B cell (primary cell): Measurements from ENCODE around the gene RGS6. TPM values are rescaled to one million over a fixed set of nuclear protein-coding genes. Genes with fewer than 3 reads are reported as not detected.
A peak's percentile ranks its signal among the peaks of the same experiment; 100 is the strongest.

ENCODE experiments used
- ATAC-seq: fragments of 200-7000 bp; cut with Tn5 transposase; one replicate; pipeline ENCODE4 v1.10.0; 2021; ENCODE audit warnings: low read depth, mild to moderate bottlenecking, moderate number of reproducible peaks, moderate library complexity
- CTCF ChIA-PET: fragments of 350-600 bp; sonication (Branson Sonifier 250); formaldehyde crosslinking; loops from one replicate; lab custom pipeline; 2021; ENCODE audit warnings: antibody characterized with exemption, inconsistent platforms; lab: Charles Lee
- POLR2A ChIA-PET: fragments of 350-600 bp; sonication (Branson Sonifier 250); formaldehyde crosslinking; loops from one replicate; lab custom pipeline; 2021; ENCODE audit warnings: antibody characterized with exemption; lab: Charles Lee
- DNase-seq: peaks from one replicate; pipeline ENCODE4 v3.0.0; 2013
- H2AFZ ChIP-seq: 2 replicates; pipeline ENCODE4 v1.6.1; 2012; ENCODE audit warnings: mild to moderate bottlenecking, low read depth, low read length; ENCODE audit not compliant: insufficient read depth, poor library complexity, severe bottlenecking
- H3K27ac ChIP-seq, 2 donors: 1 replicate in 1 of 2; 2 replicates in 1 of 2; pipeline ENCODE4 v1.5.1; 2012 to 2013; ENCODE audit warnings: low read length in 2 of 2, mild to moderate bottlenecking in 2 of 2, moderate library complexity in 1 of 2
- H3K27me3 ChIP-seq, 4 experiments: fragments of 200-600 bp in 1 of 4; sonication (generic) in 1 of 4; replicated peaks in 1 of 4; 1 replicate in 2 of 4; 2 replicates in 2 of 4; pipeline versions ENCODE4 v1.6.1 to v1.7.0; 2013 to 2016; ENCODE audit warnings: low read length in 3 of 4, mild to moderate bottlenecking in 2 of 4, mixed read lengths in 1 of 4, moderate library complexity in 1 of 4; ENCODE audit not compliant: insufficient read depth in 4 of 4, control insufficient read depth in 3 of 4; ENCODE audit errors: control extremely low read depth in 1 of 4
- H3K36me3 ChIP-seq, 2 experiments: replicated peaks in 1 of 2; 1 replicate in 1 of 2; 2 replicates in 1 of 2; pipeline versions ENCODE4 v1.6.1 to v1.7.1; 2013; ENCODE audit warnings: low read length in 1 of 2; ENCODE audit not compliant: insufficient read depth in 2 of 2, control insufficient read depth in 1 of 2; ENCODE audit errors: control extremely low read depth in 1 of 2, extremely low read depth in 1 of 2
- H3K4me1 ChIP-seq, 2 donors: fragments of 200-600 bp in 1 of 2; sonication (generic) in 1 of 2; 1 replicate in 1 of 2; 2 replicates in 1 of 2; pipeline versions ENCODE4 v1.5.1 to v1.6.1; 2013 to 2017; ENCODE audit warnings: low read length in 2 of 2; ENCODE audit not compliant: control insufficient read depth in 2 of 2, insufficient read depth in 2 of 2
- H3K4me2 ChIP-seq: replicated peaks from 2 replicates; pipeline ENCODE3; 2012; ENCODE audit warnings: mild to moderate bottlenecking, low read depth, low read length; ENCODE audit not compliant: poor library complexity, severe bottlenecking
- H3K4me3 ChIP-seq, 5 experiments: fragments of 200-600 bp in 1 of 5; sonication (generic) in 1 of 5; 1 replicate in 3 of 5; 2 replicates in 2 of 5; pipeline versions ENCODE4 v1.5.1 to v1.7.0; 2011 to 2016; ENCODE audit warnings: low read length in 4 of 5, mild to moderate bottlenecking in 4 of 5, low read depth in 2 of 5, control low read depth in 1 of 5, moderate library complexity in 1 of 5; ENCODE audit not compliant: insufficient read depth in 1 of 5; ENCODE audit errors: control extremely low read depth in 1 of 5, extremely low read depth in 1 of 5
- H3K79me2 ChIP-seq: fragments of 200-600 bp; sonication (generic); one replicate; pipeline ENCODE4 v1.6.0; 2016; ENCODE audit warnings: low read length; ENCODE audit not compliant: control insufficient read depth, insufficient read depth
- H3K9ac ChIP-seq: fragments of 200-600 bp; sonication (generic); 2 replicates; pipeline ENCODE4 v1.6.1; 2017; ENCODE audit warnings: mild to moderate bottlenecking, low read length, moderate library complexity
- H3K9me3 ChIP-seq, 3 donors: one replicate each; pipeline versions ENCODE4 v1.6.1 to v1.7.1; 2013; ENCODE audit warnings: low read length in 2 of 3; ENCODE audit not compliant: control insufficient read depth in 2 of 3, insufficient read depth in 1 of 3; ENCODE audit errors: control extremely low read depth in 1 of 3
- H4K20me1 ChIP-seq: 2 replicates; pipeline ENCODE4 v1.6.0; 2012; ENCODE audit warnings: mild to moderate bottlenecking, low read length; ENCODE audit not compliant: insufficient read depth, control insufficient read depth, poor library complexity, severe bottlenecking
- H3K27ac Mint-ChIP-seq: one replicate; pipeline ENCODE4 v1.8.0; 2021; ENCODE audit warnings: mixed read lengths
- H3K27me3 Mint-ChIP-seq: one replicate; pipeline ENCODE4 v1.8.0; 2021; ENCODE audit warnings: mixed read lengths
- H3K4me1 Mint-ChIP-seq: one replicate; pipeline ENCODE4 v1.8.0; 2021; ENCODE audit warnings: mixed read lengths
- H3K4me3 Mint-ChIP-seq: one replicate; pipeline ENCODE4 v1.8.0; 2021; ENCODE audit warnings: mixed read lengths
- H3K9me3 Mint-ChIP-seq: one replicate; pipeline ENCODE4 v1.8.0; 2022; ENCODE audit warnings: mixed read lengths; ENCODE audit not compliant: insufficient read depth
- EZH2 ChIP-seq: IDR thresholded peaks from 2 replicates; pipeline ENCODE4 v1.6.1; 2012; ENCODE audit warnings: borderline replicate concordance, low read depth, mild to moderate bottlenecking, moderate library complexity, low read length; ENCODE audit not compliant: insufficient read depth, poor library complexity, severe bottlenecking
- WGBS: methylation state at CpG from one replicate; pipeline ENCODE4 v1.1.5; 2013; ENCODE audit warnings: missing lambda C conversion rate; ENCODE audit not compliant: insufficient coverage; 5-methylcytosine and 5-hydroxymethylcytosine counted together
- intact Hi-C: fragments of 100-400 bp; cut with micrococcal nuclease; formaldehyde crosslinking; loops from one replicate; pipeline ENCODE4 v1.10.0; 2022
- polyA plus RNA-seq: library from polyadenylated mRNA; depleted of rRNA; stranded (reverse); fragments of >200 nt; gene quantifications from 2 replicates; pipeline ENCODE4 v1.2.3, GENCODE V29; 2012
- total RNA-seq, 2 donors: library from RNA; stranded (reverse); fragments of 120-200 nt in 1 of 2; gene quantifications; 1 replicate in 1 of 2; 2 replicates in 1 of 2; pipeline versions ENCODE4 v1.2.3 to v1.2.4, GENCODE V29; 2013 to 2022
- TF ChIP-seq, protein P1 (sequence below): fragments of 200-600 bp; IDR thresholded peaks from one replicate; pipeline ENCODE4 v1.8.0; 2022; ENCODE audit warnings: antibody characterized with exemption, mild to moderate bottlenecking

Gene RGS6
- total and polyA plus RNA-seq, 2 donors (not counting 1 experiment from before 2014, with no cell fraction given): 0.07 TPM; not detected in 1

- no peak overlapping the region for H3K27ac Mint-ChIP-seq
- TF ChIP-seq, protein P1, sequence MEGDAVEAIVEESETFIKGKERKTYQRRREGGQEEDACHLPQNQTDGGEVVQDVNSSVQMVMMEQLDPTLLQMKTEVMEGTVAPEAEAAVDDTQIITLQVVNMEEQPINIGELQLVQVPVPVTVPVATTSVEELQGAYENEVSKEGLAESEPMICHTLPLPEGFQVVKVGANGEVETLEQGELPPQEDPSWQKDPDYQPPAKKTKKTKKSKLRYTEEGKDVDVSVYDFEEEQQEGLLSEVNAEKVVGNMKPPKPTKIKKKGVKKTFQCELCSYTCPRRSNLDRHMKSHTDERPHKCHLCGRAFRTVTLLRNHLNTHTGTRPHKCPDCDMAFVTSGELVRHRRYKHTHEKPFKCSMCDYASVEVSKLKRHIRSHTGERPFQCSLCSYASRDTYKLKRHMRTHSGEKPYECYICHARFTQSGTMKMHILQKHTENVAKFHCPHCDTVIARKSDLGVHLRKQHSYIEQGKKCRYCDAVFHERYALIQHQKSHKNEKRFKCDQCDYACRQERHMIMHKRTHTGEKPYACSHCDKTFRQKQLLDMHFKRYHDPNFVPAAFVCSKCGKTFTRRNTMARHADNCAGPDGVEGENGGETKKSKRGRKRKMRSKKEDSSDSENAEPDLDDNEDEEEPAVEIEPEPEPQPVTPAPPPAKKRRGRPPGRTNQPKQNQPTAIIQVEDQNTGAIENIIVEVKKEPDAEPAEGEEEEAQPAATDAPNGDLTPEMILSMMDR: no peak
- no peak for TF ChIP-seq EZH2
- 41% methylated on average over 11 of the region's 14 CpGs for WGBS
These were observed 305.8 kb downstream of the RGS6 start for GRCh38 chr14:72237722-72238666.

More at GRCh38 chr14:72237722-72238666, 305.8 kb downstream of the RGS6 start:
- CTCF ChIA-PET: no interaction called here
- H3K4me3 ChIP-seq: no peak overlapping the region
- no peaks in the 10 kb centered on the region for H3K9me3 ChIP-seq
- H3K4me3 Mint-ChIP-seq: no peak overlapping the region
- H3K27ac ChIP-seq: peak overlapping the region; percentile 29 to 86
- H3K27me3 ChIP-seq: no peaks in the 10 kb centered on the region
- H3K9me3 Mint-ChIP-seq: no peaks in the 10 kb centered on the region
- H3K27me3 Mint-ChIP-seq: peaks cover 27% of the 10 kb centered on the region
- peak overlapping the region; percentile 35 for H3K4me2 ChIP-seq
- intact Hi-C loops: no loop called here
- H3K36me3 ChIP-seq: no peaks in the 10 kb centered on the region
- ATAC-seq (no peak), DNase-seq (peak; percentile 42)
- H3K4me1 ChIP-seq: peaks cover 25 to 34% of the 10 kb centered on the region in 2 donors
- peak overlapping the region; percentile 74 for H2AFZ ChIP-seq
- POLR2A ChIA-PET: no interaction called here
- H3K4me1 Mint-ChIP-seq: no peaks in the 10 kb centered on the region
- H3K9ac ChIP-seq: peak overlapping the region; percentile 18
- H4K20me1 ChIP-seq: no peaks in the 10 kb centered on the region
- no peaks in the 10 kb centered on the region for H3K79me2 ChIP-seq
